GM18951 (cell line): ENCODE data around the gene DOK1.

Experiments used
- POLR2A ChIP-seq: IDR thresholded peaks from 4 replicates; pipeline ENCODE4 v1.6.1; 2011; ENCODE audit warnings: mild to moderate bottlenecking; ENCODE audit not compliant: insufficient read length, insufficient read depth; ENCODE audit errors: extremely low read depth
- in situ Hi-C: fragments of 300-500 bp; cut with MboI; formaldehyde crosslinking; loops from one replicate; pipeline ENCODE4 v1.12.0; 2022; ENCODE audit warnings: low sequenced_read_pairs, mixed read lengths, inconsistent platforms; ENCODE audit not compliant: unreplicated experiment

The DOK1 gene

DNA sequence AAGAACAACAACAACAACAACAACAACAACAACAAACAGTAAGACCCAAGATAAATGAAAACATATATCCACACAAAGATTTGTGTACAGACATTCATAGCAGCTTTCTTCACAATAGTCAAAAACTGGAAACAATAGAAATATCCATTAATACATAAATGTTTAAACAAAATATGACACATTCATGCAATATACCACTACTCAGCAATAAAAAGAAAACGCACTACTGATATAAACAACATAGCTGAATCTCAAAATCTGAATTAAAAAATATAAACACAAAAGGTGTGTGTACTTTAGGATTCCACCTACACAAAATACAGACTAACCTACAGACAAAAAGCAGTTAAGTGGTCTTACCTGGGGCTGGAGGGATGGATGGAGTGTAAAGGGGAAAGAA lies 42.1 kb downstream of the DOK1 start:
- TF ChIP-seq POLR2A = no peak
- in situ Hi-C loops = no loop called here

DNA sequence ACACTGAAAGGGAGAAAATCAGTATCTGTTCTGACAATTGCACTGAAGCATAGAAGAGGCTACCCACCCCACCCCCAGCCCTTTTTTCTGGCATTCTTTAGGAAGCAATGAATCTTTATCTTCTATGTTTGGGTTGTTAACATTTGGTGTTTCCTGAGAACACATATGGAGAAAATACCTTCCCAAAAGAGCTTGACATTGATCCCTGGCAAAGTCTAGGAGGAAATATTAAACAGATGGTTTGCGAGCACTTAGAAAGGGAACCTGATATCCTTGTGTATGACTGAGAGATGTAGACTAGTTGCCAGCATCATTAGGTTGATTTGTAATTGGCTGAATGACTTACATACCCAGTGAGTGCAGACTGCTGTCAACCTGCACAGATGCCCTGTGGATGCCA lies 42.9 kb downstream of the DOK1 start:
- no peak for TF ChIP-seq POLR2A
- in situ Hi-C loops = no loop called here

DNA sequence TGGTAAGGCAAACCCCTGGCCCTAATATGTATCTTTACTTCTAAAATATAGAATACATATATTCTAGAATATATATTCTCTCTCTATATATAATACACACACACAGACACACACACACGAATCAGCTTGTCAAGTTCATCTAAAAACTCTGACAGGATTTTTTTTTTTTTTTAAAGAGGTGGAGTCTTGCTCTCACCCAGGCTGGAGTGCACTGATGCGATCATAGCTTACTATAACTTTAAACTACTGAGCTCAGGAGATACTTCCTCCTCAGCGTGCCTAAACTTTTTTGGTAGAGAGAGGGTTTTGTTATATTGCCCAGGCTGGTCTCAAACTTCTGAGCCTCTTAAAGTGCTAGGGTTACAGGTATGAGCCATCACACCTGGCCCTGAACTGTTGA lies 45.2 kb downstream of the DOK1 start:
- in situ Hi-C loops = no loop called here
- TF ChIP-seq POLR2A = no peak

DNA sequence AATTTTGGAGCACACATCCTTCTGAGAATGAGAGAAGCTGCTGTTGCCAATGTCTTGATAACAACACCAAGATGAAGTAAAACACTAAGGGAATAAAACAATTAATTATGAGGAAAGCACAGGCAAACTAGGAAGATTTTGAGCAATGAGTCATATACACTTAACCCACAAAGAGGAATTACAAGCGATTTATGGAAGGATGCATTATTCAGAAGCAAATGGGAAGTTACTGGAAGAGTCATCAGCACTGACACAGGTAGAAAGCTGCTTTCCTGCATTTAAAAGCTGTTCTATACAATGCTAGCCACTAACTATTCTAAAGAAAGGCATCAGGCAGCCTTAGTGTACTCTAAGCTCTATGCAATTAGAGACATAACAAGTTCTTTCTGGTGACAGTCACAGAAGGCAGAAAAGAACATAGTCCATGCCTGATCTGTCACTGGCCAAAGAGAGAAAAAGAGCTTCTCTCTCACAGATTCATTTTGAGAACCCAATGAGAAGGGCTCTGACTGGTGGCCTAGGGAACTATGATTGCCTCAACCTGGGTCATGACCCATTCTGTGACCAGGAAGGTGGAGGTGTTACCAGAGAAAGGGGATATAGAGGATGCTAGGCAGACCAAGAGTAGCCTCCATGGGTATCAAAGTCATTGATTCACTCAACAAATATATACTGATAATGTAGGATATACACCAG lies 48.2 kb downstream of the DOK1 start:
- in situ Hi-C loops = no loop called here
- no peak for TF ChIP-seq POLR2A

DNA sequence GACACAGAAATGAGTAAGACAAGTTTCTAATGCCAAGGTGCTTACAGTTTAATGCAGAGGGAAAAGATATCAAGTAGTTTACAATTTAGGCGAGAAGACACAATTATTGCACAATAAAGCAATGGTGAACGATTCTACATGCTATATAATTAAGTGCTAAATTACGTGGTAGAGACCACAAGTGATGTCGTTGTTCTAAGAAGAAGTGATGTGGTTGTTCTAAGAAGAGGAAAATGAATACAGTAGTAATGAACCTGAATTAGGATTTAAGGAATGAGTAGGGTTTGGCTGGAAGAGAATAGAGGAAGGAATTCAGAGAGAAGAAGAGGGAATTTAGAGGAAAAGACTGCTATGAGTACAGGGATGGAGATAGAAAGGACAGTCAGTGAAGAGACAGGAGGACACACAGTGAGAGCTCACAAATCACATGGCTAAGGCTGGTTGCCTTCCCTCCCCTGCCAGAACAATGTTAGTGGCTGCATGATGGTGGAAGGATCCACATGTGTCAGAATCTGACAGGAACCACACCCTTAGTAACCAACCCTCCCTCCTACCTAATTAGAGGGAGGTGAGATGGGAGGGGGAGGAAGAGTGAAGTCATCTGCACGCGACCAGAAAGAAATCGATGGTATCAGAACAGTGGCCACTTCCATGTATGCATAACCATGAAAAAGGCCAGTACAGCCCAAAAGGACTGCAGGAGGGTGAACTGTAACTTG lies 48.9 kb downstream of the DOK1 start:
- in situ Hi-C loops = no loop called here
- no peak for TF ChIP-seq POLR2A

DNA sequence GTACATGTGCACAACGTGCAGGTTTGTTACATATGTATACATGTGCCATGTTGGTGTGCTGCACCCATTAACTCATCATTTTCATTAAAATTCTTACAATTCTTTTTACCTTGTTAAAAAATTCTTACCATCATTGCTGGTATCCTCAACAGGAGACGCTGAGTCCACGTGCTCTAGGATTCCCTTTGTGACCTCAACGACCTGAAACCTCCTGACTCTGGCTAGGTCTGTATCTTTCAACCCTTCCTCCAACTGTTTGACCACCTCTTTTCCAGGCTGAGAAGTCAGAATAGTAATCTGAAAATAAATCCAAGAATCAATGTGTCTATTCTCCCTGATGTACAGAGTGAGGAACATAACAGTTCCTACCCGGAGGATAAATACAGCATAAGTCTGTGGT lies 52.4 kb downstream of the DOK1 start:
- in situ Hi-C loops = no loop called here
- no peak for TF ChIP-seq POLR2A
